Fibroblast of lung (primary cell): ENCODE results near the gene PLEKHG1. TPM values are rescaled to one million over a fixed set of nuclear protein-coding genes. Genes with fewer than 3 reads are reported as not detected.

Source experiments
- DNase-seq, 2 donors: peaks; one replicate each; pipeline versions ENCODE4 v3.0.0 to v3.0.0-alpha.2; 2010; ENCODE audit warnings: low read depth in 2 of 2
- H2AFZ ChIP-seq: 2 replicates; pipeline ENCODE4 v1.5.1; 2012; ENCODE audit warnings: low read length, control low read depth, inconsistent platforms
- H3K27ac ChIP-seq: 2 replicates; pipeline ENCODE4 v1.5.1; 2011; ENCODE audit warnings: low read length, control low read depth; ENCODE audit not compliant: insufficient read depth
- H3K27me3 ChIP-seq: 2 replicates; pipeline ENCODE4 v1.5.1; 2011; ENCODE audit warnings: mild to moderate bottlenecking, low read length; ENCODE audit not compliant: control insufficient read depth, insufficient read depth
- H3K36me3 ChIP-seq: 2 replicates; pipeline ENCODE4 v1.5.1; 2011; ENCODE audit warnings: low read length; ENCODE audit not compliant: control insufficient read depth, insufficient read depth
- H3K4me1 ChIP-seq: 2 replicates; pipeline ENCODE4 v1.5.1; 2011; ENCODE audit warnings: low read length; ENCODE audit not compliant: control insufficient read depth, insufficient read depth; ENCODE audit errors: extremely low read depth
- H3K4me2 ChIP-seq: 2 replicates; pipeline ENCODE4 v1.5.1; 2011; ENCODE audit warnings: low read length, control low read depth; ENCODE audit not compliant: insufficient read depth; ENCODE audit errors: extremely low read depth
- H3K4me3 ChIP-seq, 4 experiments: fragments of 200-600 bp in 1 of 4; sonication (generic) in 1 of 4; replicated peaks in 1 of 4; 2 replicates each; pipeline ENCODE4 v1.5.1; 2011 to 2016; ENCODE audit warnings: low read length in 4 of 4, low read depth in 3 of 4, mild to moderate bottlenecking in 3 of 4, control low read depth in 2 of 4, inconsistent platforms in 1 of 4, mixed read lengths in 1 of 4; ENCODE audit not compliant: insufficient read depth in 1 of 4; ENCODE audit errors: control extremely low read depth in 1 of 4
- H3K79me2 ChIP-seq: 2 replicates; pipeline ENCODE4 v1.5.1; 2012; ENCODE audit warnings: mild to moderate bottlenecking, low read length, inconsistent platforms; ENCODE audit not compliant: control insufficient read depth, insufficient read depth
- H3K9ac ChIP-seq: 2 replicates; pipeline ENCODE4 v1.5.1; 2011; ENCODE audit warnings: mild to moderate bottlenecking, low read length, control low read depth; ENCODE audit not compliant: insufficient read depth
- H3K9me3 ChIP-seq: 2 replicates; pipeline ENCODE4 v1.5.1; 2012; ENCODE audit warnings: low read depth, low read length; ENCODE audit not compliant: control insufficient read depth, insufficient read depth
- H4K20me1 ChIP-seq: 2 replicates; pipeline ENCODE4 v1.5.1; 2011; ENCODE audit warnings: low read length; ENCODE audit not compliant: control insufficient read depth, insufficient read depth; ENCODE audit errors: extremely low read depth
- CTCF ChIP-seq, 2 donors: IDR thresholded peaks in 1 of 2; conservative IDR thresholded peaks in 1 of 2; 1 replicate in 1 of 2; 2 replicates in 1 of 2; pipeline ENCODE4 v1.5.1; 2011 to 2012; ENCODE audit warnings: low read length in 2 of 2, control low read depth in 1 of 2, inconsistent platforms in 1 of 2, low read depth in 1 of 2, mild to moderate bottlenecking in 1 of 2
- EZH2 ChIP-seq: IDR thresholded peaks from 2 replicates; pipeline ENCODE4 v1.5.1; 2012; ENCODE audit warnings: low read length, control low read depth, mild to moderate bottlenecking; ENCODE audit errors: missing control alignments
- polyA plus RNA-seq, 2 donors: library from polyadenylated mRNA; depleted of rRNA in 1 of 2; stranded (reverse) in 1 of 2; unstranded in 1 of 2; fragments of >200 nt; gene quantifications; 2 replicates each; pipeline ENCODE4 v1.2.1, GENCODE V29; 2011 to 2012; ENCODE audit warnings: missing spikeins in 1 of 2
- total RNA-seq: library from RNA; depleted of rRNA; stranded (reverse); fragments of >200 nt; gene quantifications from 2 replicates; pipeline ENCODE4 v1.2.1, GENCODE V29; 2014

Gene PLEKHG1
- total and polyA plus RNA-seq, 2 donors (not counting 1 experiment from before 2014, with no cell fraction given), result 0.30 to 12.7 TPM

DNA sequence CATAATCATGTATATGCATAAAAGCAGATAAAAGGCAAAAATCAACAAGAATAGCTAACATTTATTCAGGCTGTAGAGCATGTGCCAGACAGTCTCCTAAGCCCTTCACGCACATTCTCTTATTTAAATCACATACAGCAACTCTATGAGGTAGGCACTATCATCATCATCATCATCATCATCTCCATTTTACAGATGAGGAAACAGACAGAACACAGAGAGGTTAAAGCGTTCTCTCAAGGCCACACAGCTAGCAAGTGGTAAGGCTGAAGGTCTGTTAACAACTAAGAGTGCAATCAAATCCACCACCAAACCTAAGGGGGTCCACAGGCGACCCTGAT is 857 bp upstream of the PLEKHG1 start:
- H3K4me1 ChIP-seq, result no peaks in the 10 kb centered on the region
- H2AFZ ChIP-seq, result no peak overlapping the region
- no peak for TF ChIP-seq EZH2
- H3K4me3 ChIP-seq, result no peak overlapping the region
- H3K9ac ChIP-seq, result no peak overlapping the region
- no peaks in the 10 kb centered on the region for H3K79me2 ChIP-seq
- no peaks in the 10 kb centered on the region for H3K36me3 ChIP-seq
- no peak overlapping the region for H3K27ac ChIP-seq
- no peak for DNase-seq
- H3K27me3 ChIP-seq, result peaks cover 20% of the 10 kb centered on the region
- H3K4me2 ChIP-seq, result no peak overlapping the region
- H4K20me1 ChIP-seq, result no peaks in the 10 kb centered on the region
- H3K9me3 ChIP-seq, result no peaks in the 10 kb centered on the region

DNA sequence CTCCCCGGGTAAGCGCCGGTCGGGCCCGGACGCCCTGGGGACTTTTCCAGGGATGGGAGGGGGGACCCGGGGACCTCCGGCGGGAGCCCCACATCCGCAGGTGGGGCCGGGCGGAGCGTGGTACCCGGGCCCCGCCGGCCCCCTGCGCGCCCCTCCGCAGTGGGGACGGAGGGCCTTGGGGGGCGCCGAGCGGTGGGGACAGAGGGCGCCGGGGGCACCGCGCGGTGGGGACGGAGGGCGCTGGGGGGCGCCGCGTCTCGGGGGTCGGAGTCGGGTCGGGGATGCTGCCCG is 270 bp downstream of the PLEKHG1 start:
- H3K4me3 ChIP-seq, result peak overlapping the region in 2 of 4 experiments; percentile 43 to 64
- H3K79me2 ChIP-seq, result no peaks in the 10 kb centered on the region
- peaks cover 20% of the 10 kb centered on the region for H3K27me3 ChIP-seq
- TF ChIP-seq EZH2 (no peak), CTCF (conservative IDR thresholded peaks at IDR 0.05 in 1 of 2, IDR thresholded peaks at IDR 0.05 in 1 of 2; ENCODE audit: low read depth in 1 of 2, low read length in 2 of 2) (no peak)
- no peak overlapping the region for H3K27ac ChIP-seq
- no peak overlapping the region for H2AFZ ChIP-seq
- H3K9me3 ChIP-seq, result no peaks in the 10 kb centered on the region
- H3K9ac ChIP-seq, result peak overlapping the region; percentile 5
- H3K4me1 ChIP-seq, result no peaks in the 10 kb centered on the region
- H4K20me1 ChIP-seq, result no peaks in the 10 kb centered on the region
- DNase-seq, result no peak
- H3K36me3 ChIP-seq, result no peaks in the 10 kb centered on the region
- H3K4me2 ChIP-seq, result peak overlapping the region; percentile 90

GRCh38 chr6:150600301-150601017 is 774 bp downstream of the PLEKHG1 start:
- Histone ChIP-seq H3K27me3 (peaks cover 20% of the 10 kb centered on the region), H3K36me3 (no peaks in the 10 kb centered on the region), H3K4me3 (peak overlapping the region; percentile 43 to 64 (median 56)), H3K9ac (peak overlapping the region; percentile 11), H3K27ac (no peak overlapping the region), H3K9me3 (no peaks in the 10 kb centered on the region), H3K4me2 (peak overlapping the region; percentile 90), H4K20me1 (no peaks in the 10 kb centered on the region), H3K79me2 (no peaks in the 10 kb centered on the region), H2AFZ (peak overlapping the region; percentile 28), H3K4me1 (no peaks in the 10 kb centered on the region)
- TF ChIP-seq EZH2 (peak; percentile 88), CTCF (conservative IDR thresholded peaks at IDR 0.05 in 1 of 2, IDR thresholded peaks at IDR 0.05 in 1 of 2; ENCODE audit: low read depth in 1 of 2, low read length in 2 of 2) (peak; percentile 24 to 38)
- DNase-seq, result peak; percentile 53 to 83
